ENCODE measurements around the gene ATG16L1.

Gene ATG16L1

DNA sequence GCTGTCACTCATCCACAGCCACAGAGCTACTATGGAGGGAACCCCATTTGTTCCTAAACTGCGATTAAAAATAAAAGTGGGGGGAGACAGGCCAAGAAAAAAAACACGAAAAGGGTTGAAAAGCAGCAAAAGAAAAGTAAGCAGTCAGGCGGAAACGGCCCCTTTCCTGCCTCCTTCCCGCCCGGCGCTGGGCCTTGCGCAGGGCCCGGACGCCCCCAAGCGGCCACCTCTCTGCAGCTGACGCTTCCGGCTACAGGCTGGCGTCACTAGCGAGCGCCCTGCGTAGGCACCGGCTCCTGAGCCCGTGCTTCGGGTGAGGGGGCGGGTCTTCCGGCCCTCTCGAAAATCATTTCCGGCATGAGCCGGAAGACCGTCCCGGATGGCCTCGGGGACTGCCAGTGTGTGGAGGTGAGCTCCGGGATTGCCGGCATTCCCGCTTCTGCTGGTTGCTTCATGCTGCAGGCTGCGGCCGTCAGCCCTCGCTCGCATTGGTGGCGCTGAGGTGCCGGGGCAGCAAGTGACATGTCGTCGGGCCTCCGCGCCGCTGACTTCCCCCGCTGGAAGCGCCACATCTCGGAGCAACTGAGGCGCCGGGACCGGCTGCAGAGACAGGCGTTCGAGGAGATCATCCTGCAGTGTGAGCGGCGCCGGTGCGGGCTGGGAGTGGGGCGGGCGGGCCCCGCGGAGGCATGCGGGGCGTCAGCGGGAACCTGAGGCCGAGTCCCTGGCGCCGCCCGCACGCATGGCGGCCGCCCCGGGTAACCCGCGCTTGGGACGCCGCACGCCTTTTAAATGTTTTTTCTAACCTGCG is at the start of gene ATG16L1:
Gene ATG16L1, plus strand, starts transcription at position 368 of the 811 bp plus-strand sequence. Its CDS starts 155 bp downstream, at position 523.
- peak; percentile 99 for DNase-seq (ENCODE audit: low spot score)

- no peak for DNase-seq (ENCODE audit: low spot score)
Observed at GRCh38 chr2:233202531-233202944, 48.9 kb upstream of the ATG16L1 start.

- no peak for DNase-seq (ENCODE audit: low spot score)
Observed at GRCh38 chr2:233203060-233203459, 48.4 kb upstream of the ATG16L1 start.

GRCh38 chr2:233204286-233204936 is 47.1 kb upstream of the ATG16L1 start:
- DNase-seq (ENCODE audit: low spot score), result no peak

- no peak for DNase-seq (ENCODE audit: low spot score)
Observed at GRCh38 chr2:233208382-233209116, 42.9 kb upstream of the ATG16L1 start.

DNA sequence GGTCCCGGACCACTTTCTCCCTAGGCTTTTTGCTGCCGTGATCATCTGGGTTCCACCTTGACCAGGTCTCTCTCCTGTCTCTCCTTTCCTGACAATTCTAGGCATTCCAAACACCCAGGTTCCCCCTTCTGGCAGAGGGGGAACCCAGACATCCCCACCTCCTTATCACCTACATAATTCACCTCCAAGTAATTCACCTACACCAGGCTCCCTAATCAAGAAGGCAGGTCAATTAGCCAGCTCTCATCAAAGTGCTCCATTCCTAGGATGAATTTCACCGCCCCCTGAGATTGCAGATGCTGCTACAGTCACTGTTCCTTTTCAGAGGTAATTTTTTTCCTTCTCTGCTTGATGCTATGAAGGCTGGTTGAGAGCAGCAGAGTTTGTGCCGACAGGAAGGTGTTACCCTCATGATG is 42.3 kb upstream of the ATG16L1 start:
- DNase-seq (ENCODE audit: low spot score), result no peak

- DNase-seq (ENCODE audit: low spot score), result no peak
Observed at GRCh38 chr2:233209533-233210171, 41.8 kb upstream of the ATG16L1 start.

DNA sequence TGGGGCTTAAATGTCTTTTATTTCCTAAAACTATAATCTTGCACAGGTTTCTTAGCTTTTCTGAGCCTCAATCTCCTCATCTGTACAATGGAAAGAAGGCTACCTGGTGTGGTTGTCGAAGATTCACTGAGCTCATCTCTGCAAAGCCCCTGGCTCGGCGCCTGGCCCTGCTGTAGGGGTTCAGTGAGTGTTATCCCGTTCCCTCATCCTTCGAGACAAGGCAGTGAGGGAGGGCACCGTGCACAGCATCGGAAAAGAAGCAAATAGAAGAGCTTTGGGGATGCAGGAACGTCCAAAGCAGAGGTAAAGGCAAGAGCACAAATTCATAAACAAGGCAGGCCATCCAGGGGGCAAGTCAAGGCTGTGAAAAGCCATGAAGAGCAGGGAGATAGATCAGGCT is 41.2 kb upstream of the ATG16L1 start:
- no peak for DNase-seq (ENCODE audit: low spot score)

GRCh38 chr2:233210843-233211547 is 40.5 kb upstream of the ATG16L1 start:
- peak; percentile 89 for DNase-seq (ENCODE audit: low spot score)

GRCh38 chr2:233211548-233211895 is 40.0 kb upstream of the ATG16L1 start:
- DNase-seq (ENCODE audit: low spot score), result no peak

DNA sequence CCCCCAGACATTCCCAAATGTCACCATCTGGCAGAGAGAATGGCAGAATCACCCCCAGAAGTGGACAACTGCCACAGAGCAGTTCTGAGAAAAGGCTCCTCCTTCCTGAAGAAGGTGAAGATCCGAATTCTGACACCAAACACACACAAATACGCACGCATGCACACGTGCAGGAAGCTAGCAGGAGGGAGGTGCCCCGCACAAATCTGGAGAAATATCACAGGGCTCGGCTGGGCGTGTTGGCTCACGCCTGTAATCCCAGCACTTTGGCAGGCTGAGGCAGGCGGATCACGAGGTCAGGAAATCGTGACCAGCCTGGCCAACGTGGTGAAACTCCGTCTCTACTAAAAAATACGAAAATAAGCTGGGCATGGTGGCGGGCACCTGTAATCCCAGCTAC is 38.5 kb upstream of the ATG16L1 start:
- DNase-seq (ENCODE audit: low spot score), result no peak

GRCh38 chr2:233213975-233214374 is 37.5 kb upstream of the ATG16L1 start:
- DNase-seq (ENCODE audit: low spot score), result no peak

- no peak for DNase-seq (ENCODE audit: low spot score)
Observed at GRCh38 chr2:233217892-233218377, 33.5 kb upstream of the ATG16L1 start.

- no peak for DNase-seq (ENCODE audit: low spot score)
Observed at GRCh38 chr2:233218836-233219235, 32.6 kb upstream of the ATG16L1 start.

DNA sequence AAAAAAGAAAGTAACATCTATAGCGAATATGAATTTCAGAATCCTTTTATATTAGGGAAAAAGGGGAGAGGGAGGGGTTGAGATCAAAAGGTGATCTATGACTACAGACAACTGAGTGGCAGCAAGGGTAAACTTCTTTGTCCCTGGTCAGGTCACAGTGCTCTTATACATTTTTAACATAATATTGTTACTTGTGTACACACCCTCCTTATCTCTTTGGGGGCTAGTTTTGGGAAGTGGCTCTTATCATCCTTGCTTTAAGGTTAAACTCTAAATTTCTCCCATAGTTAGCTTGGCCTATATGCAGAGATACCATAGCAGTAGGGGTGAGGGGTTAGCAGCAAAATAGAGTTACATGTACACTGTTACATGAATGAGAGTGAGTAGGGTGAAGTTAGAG is 31.6 kb upstream of the ATG16L1 start:
- no peak for DNase-seq (ENCODE audit: low spot score)

GRCh38 chr2:233221378-233222063 is 30.0 kb upstream of the ATG16L1 start:
- no peak for DNase-seq (ENCODE audit: low spot score)

- DNase-seq (ENCODE audit: low spot score), result no peak
Observed at GRCh38 chr2:233223059-233223894, 28.2 kb upstream of the ATG16L1 start.

GRCh38 chr2:233225230-233226068 is 26.0 kb upstream of the ATG16L1 start:
- DNase-seq (ENCODE audit: low spot score), result no peak

DNA sequence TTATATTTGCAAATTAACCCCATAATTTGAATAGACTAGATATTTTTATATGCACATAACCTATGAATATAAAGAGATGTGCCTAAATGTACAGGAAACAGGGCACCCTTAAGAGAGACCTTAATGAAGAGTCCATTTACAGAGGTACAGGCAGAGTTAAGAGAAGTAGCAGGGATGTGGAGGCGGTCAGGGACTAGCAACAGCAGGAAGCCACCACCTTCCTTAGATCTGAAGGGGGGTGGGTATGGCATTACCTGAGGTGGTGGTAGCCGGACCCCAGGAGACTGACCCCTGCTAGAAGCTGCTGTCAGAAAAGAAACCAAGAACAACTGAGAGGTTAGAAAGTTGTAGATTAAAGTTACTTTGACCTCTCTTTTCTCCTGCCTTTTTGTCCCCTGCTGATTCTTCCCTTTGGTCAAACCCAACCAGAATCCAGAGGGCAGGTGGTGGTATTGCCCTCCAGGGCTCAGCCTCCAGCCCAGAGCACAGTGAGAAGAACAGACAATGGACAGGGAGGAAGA is 24.9 kb upstream of the ATG16L1 start:
- no peak for DNase-seq (ENCODE audit: low spot score)
